Dermis blood vessel endothelial cell (primary cell): ENCODE measurements around the gene USH2A. TPM values are rescaled to one million over a fixed set of nuclear protein-coding genes. Genes with fewer than 3 reads are reported as not detected.

Source experiments
- DNase-seq: peaks from one replicate; pipeline ENCODE4 v3.0.0; 2010
- total RNA-seq: library from RNA; depleted of rRNA; stranded (reverse); fragments of >200 nt; gene quantifications from 2 replicates; pipeline ENCODE4 v1.2.3, GENCODE V29; 2014

Gene USH2A
- total RNA-seq, 1 donor from 2014 or later, result not detected

DNA sequence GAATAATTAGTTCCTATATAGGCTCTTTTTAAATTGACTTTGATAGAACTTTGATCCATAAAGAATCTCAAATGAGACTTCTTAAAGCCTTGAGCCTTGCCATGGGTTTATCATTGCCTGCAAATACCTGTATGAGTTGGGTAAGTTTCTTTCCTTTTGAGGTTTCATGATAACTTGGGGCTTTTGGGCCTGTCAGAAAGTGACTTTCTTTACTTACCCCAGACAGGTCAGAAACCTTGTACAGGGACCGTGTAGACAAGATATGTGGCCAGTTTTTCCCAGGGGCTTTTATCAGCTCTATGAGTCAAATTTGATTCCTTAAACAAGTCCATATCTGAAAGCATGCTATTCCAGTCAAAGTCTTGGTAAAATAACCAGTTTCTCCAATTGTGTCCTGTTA is 838.9 kb downstream of the USH2A start:
- no peak for DNase-seq

- DNase-seq, result peak; percentile 61
These were observed 840.0 kb downstream of the USH2A start for GRCh38 chr1:215583185-215583749.

- no peak for DNase-seq
These were observed 841.4 kb downstream of the USH2A start for GRCh38 chr1:215581896-215582295.
